Esophagus (tissue), 2 donors: ENCODE data around the gene TNFSF15. TPM values are rescaled to one million over a fixed set of nuclear protein-coding genes. Genes with fewer than 3 reads are reported as not detected.
"Not testable (repeated sequence)": the region's sequence is repeated elsewhere in the genome, so short reads cannot be mapped to it uniquely, and the experiment has no call there.

ENCODE experiments used
- H3K27ac ChIP-seq, 2 donors: one replicate each; pipeline ENCODE4 v1.5.1; 2013; ENCODE audit warnings: low read depth in 2 of 2, mild to moderate bottlenecking in 2 of 2, inconsistent platforms in 1 of 2, low read length in 1 of 2, moderate library complexity in 1 of 2
- H3K27me3 ChIP-seq, 2 donors: one replicate each; pipeline ENCODE4 v1.6.1; 2013; ENCODE audit warnings: low read length in 2 of 2, control low read depth in 1 of 2, mild to moderate bottlenecking in 1 of 2; ENCODE audit not compliant: insufficient read depth in 2 of 2, control insufficient read depth in 1 of 2
- H3K36me3 ChIP-seq, 2 donors: one replicate each; pipeline ENCODE4 v1.6.1; 2013; ENCODE audit warnings: low read length in 1 of 2; ENCODE audit not compliant: control insufficient read depth in 2 of 2, insufficient read depth in 2 of 2
- H3K4me1 ChIP-seq, 2 donors: one replicate each; pipeline ENCODE4 v1.6.1; 2013; ENCODE audit warnings: low read length in 1 of 2; ENCODE audit not compliant: control insufficient read depth in 2 of 2, insufficient read depth in 2 of 2
- H3K4me3 ChIP-seq, 2 donors: one replicate each; pipeline ENCODE4 v1.5.1; 2013; ENCODE audit warnings: low read length in 2 of 2, mild to moderate bottlenecking in 2 of 2, low read depth in 1 of 2, moderate library complexity in 1 of 2
- H3K9me3 ChIP-seq, 2 donors: one replicate each; pipeline ENCODE4 v1.6.1; 2013; ENCODE audit warnings: mild to moderate bottlenecking in 2 of 2, low read depth in 1 of 2, low read length in 1 of 2, moderate library complexity in 1 of 2; ENCODE audit not compliant: control insufficient read depth in 2 of 2, insufficient read depth in 1 of 2
- WGBS, 2 donors: extraction: QIAGEN DNeasy Blood & Tissue Kit; methylation state at CpG; one replicate each; pipeline ENCODE4 v1.1.7; 2013; 5-methylcytosine and 5-hydroxymethylcytosine counted together
- polyA plus RNA-seq, 2 donors: library from polyadenylated mRNA; stranded (reverse); fragments of 200-250 nt; gene quantifications; one replicate each; pipeline ENCODE4 v1.2.3, GENCODE V29; 2013
- donor health status: healthy with polysubstance abuse.
- donor health status: Bipolar disorder and iron deficiency.

Gene TNFSF15
- polyA plus RNA-seq, 2 donors = 0.75 to 0.79 TPM

- not testable (repeated sequence) for H3K9me3 ChIP-seq, H3K27ac ChIP-seq, H3K36me3 ChIP-seq, H3K4me3 ChIP-seq, H3K4me1 ChIP-seq, H3K27me3 ChIP-seq
- WGBS, 2 donors = 72 to 78% methylated on average over 5 of the region's 5 CpGs
Observed at GRCh38 chr9:114735139-114735538, 70.7 kb downstream of the TNFSF15 start.

Other genes with a start within 250 kb of the TNFSF15 start
- gene ATP6V1G1, start 218.3 kb downstream of the TNFSF15 start, polyA plus RNA-seq = 100 to 1,000 TPM; 127 to 145 TPM
- 1 to 10 TPM; 1.6 to 2.5 TPM for gene TMEM268, start 194.7 kb downstream of the TNFSF15 start, polyA plus RNA-seq
- not detected for gene TEX53, start 148.2 kb downstream of the TNFSF15 start, polyA plus RNA-seq
- gene TEX48, start 123.8 kb downstream of the TNFSF15 start, polyA plus RNA-seq = not detected
- under 1 TPM; 0.18 to 0.47 TPM for gene TNFSF8, start 124.6 kb upstream of the TNFSF15 start, polyA plus RNA-seq